ENCODE data around the gene BLTP1. TPM values are rescaled to one million over a fixed set of nuclear protein-coding genes. Genes with fewer than 3 reads are reported as not detected.

BLTP1 gene
- total RNA-seq, 6 experiments from 2014 or later = 25.6 to 30.7 (median 29.3) TPM

DNA sequence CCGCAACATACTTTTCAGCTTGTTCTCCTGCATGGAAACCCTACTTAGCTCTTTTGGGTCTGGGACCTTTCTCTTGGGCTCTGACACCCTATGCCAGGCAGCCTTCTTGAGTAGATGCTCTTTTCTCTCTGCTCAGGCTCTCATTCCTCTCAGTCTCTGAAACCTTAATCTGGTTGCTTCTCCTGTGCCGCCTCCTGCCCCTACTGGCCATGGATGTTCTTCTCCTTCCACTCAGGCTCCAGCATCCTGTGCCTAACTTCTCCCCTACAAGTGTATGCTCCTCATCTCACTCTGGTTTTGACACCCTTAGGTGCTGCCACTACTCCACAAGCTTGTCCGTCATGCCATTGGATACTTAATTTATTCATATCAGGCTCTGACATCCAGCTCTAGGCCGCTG, 15.2 kb downstream of the BLTP1 start:
- Mint-ChIP-seq H3K4me1 (ENCODE audit: low read depth) (no peaks in the 10 kb centered on the region; the same call in 1 of the 2 replicates), H3K9me3 (no peaks in the 10 kb centered on the region), H3K4me3 (no peak overlapping the region), H3K27ac (no peak overlapping the region), H3K36me3 (ENCODE audit: low read depth) (peaks cover 5% of the 10 kb centered on the region; the same call in 1 of the 2 replicates), H3K27me3 (ENCODE audit: insufficient read depth) (no peaks in the 10 kb centered on the region)
- TF ChIP-seq, protein P1, sequence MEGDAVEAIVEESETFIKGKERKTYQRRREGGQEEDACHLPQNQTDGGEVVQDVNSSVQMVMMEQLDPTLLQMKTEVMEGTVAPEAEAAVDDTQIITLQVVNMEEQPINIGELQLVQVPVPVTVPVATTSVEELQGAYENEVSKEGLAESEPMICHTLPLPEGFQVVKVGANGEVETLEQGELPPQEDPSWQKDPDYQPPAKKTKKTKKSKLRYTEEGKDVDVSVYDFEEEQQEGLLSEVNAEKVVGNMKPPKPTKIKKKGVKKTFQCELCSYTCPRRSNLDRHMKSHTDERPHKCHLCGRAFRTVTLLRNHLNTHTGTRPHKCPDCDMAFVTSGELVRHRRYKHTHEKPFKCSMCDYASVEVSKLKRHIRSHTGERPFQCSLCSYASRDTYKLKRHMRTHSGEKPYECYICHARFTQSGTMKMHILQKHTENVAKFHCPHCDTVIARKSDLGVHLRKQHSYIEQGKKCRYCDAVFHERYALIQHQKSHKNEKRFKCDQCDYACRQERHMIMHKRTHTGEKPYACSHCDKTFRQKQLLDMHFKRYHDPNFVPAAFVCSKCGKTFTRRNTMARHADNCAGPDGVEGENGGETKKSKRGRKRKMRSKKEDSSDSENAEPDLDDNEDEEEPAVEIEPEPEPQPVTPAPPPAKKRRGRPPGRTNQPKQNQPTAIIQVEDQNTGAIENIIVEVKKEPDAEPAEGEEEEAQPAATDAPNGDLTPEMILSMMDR (IDR thresholded peaks at IDR 0.05) = no peak
- DNase-seq = no peak

GRCh38 chr4:122170775-122171174, 18.6 kb downstream of the BLTP1 start:
- H3K4me3 Mint-ChIP-seq = no peak overlapping the region
- no peaks in the 10 kb centered on the region for H3K27me3 Mint-ChIP-seq (ENCODE audit: insufficient read depth)
- no peaks in the 10 kb centered on the region for H3K9me3 Mint-ChIP-seq
- no peak overlapping the region for H3K27ac Mint-ChIP-seq
- H3K4me1 Mint-ChIP-seq (ENCODE audit: low read depth) = no peaks in the 10 kb centered on the region
- TF ChIP-seq, protein P1 (IDR thresholded peaks at IDR 0.05) = no peak
- no peak for DNase-seq
- H3K36me3 Mint-ChIP-seq (ENCODE audit: low read depth) = peaks cover 5% of the 10 kb centered on the region; the same call in 1 of the 2 replicates

DNA sequence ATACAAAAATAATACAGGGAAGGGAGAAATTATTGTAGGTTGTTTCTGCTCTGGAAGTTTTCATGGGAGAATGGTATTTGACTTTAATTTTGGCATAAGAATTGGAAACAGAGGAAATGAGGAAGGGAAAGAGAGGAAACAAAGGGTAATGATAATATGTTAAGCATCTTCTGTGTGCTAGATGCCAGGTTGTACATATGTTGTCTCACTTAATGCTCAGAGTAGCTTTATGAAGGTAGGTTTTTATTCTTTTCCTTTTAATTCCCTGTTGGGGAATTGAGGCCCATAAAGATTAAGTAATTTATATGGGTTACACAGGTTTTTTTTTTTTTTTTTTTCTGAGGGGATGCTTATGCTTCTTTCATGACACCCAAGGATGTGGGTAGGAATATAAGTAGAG, 19.2 kb downstream of the BLTP1 start:
- no peak for DNase-seq
- no peaks in the 10 kb centered on the region for H3K9me3 Mint-ChIP-seq
- no peaks in the 10 kb centered on the region for H3K27me3 Mint-ChIP-seq (ENCODE audit: insufficient read depth)
- no peak overlapping the region for H3K4me3 Mint-ChIP-seq
- no peaks in the 10 kb centered on the region for H3K4me1 Mint-ChIP-seq (ENCODE audit: low read depth)
- H3K36me3 Mint-ChIP-seq (ENCODE audit: low read depth) = peaks cover 5% of the 10 kb centered on the region; the same call in 1 of the 2 replicates
- TF ChIP-seq, protein P1 (IDR thresholded peaks at IDR 0.05) = no peak
- no peak overlapping the region for H3K27ac Mint-ChIP-seq

GRCh38 chr4:122172266-122172665, 20.1 kb downstream of the BLTP1 start:
- DNase-seq = no peak
- H3K4me1 Mint-ChIP-seq (ENCODE audit: low read depth) = no peaks in the 10 kb centered on the region
- no peak overlapping the region for H3K27ac Mint-ChIP-seq
- no peaks in the 10 kb centered on the region for H3K27me3 Mint-ChIP-seq (ENCODE audit: insufficient read depth)
- H3K4me3 Mint-ChIP-seq = no peak overlapping the region
- peaks cover 9% of the 10 kb centered on the region for H3K36me3 Mint-ChIP-seq (ENCODE audit: low read depth)
- TF ChIP-seq, protein P1 (IDR thresholded peaks at IDR 0.05) = no peak
- H3K9me3 Mint-ChIP-seq = no peaks in the 10 kb centered on the region

DNA sequence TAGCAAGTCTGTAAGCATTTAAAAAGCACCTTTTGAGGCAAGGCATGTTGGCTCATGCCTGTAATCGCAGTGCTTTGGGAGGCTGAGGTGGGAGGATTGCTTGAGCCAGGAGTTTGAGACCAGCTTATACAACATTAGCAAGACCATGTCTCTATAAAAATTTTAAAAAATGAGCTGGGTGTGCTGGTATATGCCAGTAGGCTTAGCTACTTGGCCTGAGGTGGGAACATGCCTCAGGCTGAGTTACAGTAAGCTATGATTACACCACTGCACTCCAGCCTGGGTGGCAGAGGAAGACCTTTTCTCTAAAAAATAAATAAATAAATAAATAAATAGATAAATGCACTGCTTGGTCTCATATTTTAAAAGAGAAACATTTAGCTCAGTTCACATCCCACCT, 26.8 kb downstream of the BLTP1 start:
- H3K4me1 Mint-ChIP-seq (ENCODE audit: low read depth) = no peaks in the 10 kb centered on the region
- no peaks in the 10 kb centered on the region for H3K27me3 Mint-ChIP-seq (ENCODE audit: insufficient read depth)
- no peaks in the 10 kb centered on the region for H3K9me3 Mint-ChIP-seq
- no peak for DNase-seq
- H3K4me3 Mint-ChIP-seq = no peak overlapping the region
- TF ChIP-seq, protein P1 (IDR thresholded peaks at IDR 0.05) = no peak
- no peak overlapping the region for H3K27ac Mint-ChIP-seq
- peaks cover 7% of the 10 kb centered on the region for H3K36me3 Mint-ChIP-seq (ENCODE audit: low read depth)

- Mint-ChIP-seq H3K36me3 (ENCODE audit: low read depth) (no peaks in the 10 kb centered on the region), H3K4me3 (no peak overlapping the region), H3K9me3 (no peaks in the 10 kb centered on the region), H3K4me1 (ENCODE audit: low read depth) (no peaks in the 10 kb centered on the region), H3K27ac (no peak overlapping the region), H3K27me3 (ENCODE audit: insufficient read depth) (no peaks in the 10 kb centered on the region)
- no peak for DNase-seq
- TF ChIP-seq, protein P1 (IDR thresholded peaks at IDR 0.05) = no peak
Observed at GRCh38 chr4:122195718-122196117, 43.6 kb downstream of the BLTP1 start.

Measured in HFFc6 (cell line).